Measurements from ENCODE around the gene HTR2B. TPM values are rescaled to one million over a fixed set of nuclear protein-coding genes. Genes with fewer than 3 reads are reported as not detected.

Gene HTR2B
- total and polyA plus RNA-seq, 2 of the 13 experiments (the other 11 are each of a cell fraction or from before 2014, with no cell fraction given), result 0.08 TPM; not detected in 1

DNA sequence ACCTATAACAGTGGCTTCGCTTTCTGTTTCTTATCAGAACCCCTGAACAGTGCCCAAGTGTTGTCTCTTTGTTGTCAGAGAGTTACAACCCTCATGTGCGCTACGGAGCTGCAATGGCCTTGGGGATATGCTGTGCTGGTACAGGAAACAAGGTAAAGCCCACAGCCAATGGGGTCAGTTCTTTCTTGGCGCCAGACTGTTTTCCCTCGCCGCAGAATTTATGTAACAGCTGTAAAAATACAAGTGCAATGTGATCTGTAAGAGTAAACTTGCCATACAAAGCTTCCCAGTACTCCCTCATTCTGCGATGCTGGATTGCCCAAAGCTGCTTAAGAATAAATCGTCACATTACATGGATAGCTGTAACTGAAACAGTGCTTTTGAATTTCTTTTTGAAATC is 13.9 kb upstream of the HTR2B start (continued):
- TF ChIP-seq UBTF (CRISPR knock-in tag; IDR thresholded peaks at IDR 0.05), result no peak

- H2AFZ ChIP-seq (ENCODE audit: low read length), result no peak overlapping the region
- H3K4me2 ChIP-seq (ENCODE audit: low read depth, low read length), result no peak overlapping the region
- POLR2A ChIA-PET, result no interaction called here
- H3K36me3 ChIP-seq (replicated peaks in 1 of 2; ENCODE audit: control insufficient read depth in 1 of 2, insufficient read depth in 2 of 2, low read length in 2 of 2), result peaks cover 3 to 11% of the 10 kb centered on the region in 2 experiments; a peak in 4 of 5 replicates
- no peaks in the 10 kb centered on the region for H3K9me3 ChIP-seq (ENCODE audit: low read length)
- no peaks in the 10 kb centered on the region; the same call in 1 of the 2 replicates for H4K20me1 ChIP-seq (ENCODE audit: insufficient read depth, low read length)
- H3K27me3 ChIP-seq (ENCODE audit: control insufficient read depth in 1 of 2, insufficient read depth in 2 of 2, low read length in 2 of 2), result no peaks in the 10 kb centered on the region
- H3K4me1 ChIP-seq (ENCODE audit: insufficient read depth, low read length), result peaks cover 12% of the 10 kb centered on the region
- in situ Hi-C loops (cut with HindIII; ENCODE audit: extremely low pct_ligation_motif_present, low pct_unique_long_range_greater_than_20kb), result no loop called here
- no peak overlapping the region for H3K4me3 ChIP-seq (replicated peaks in 1 of 3; ENCODE audit: insufficient read depth in 1 of 3, low read depth in 2 of 3, low read length in 3 of 3)
- DNase-seq (ENCODE audit: low spot score) (no peak), ATAC-seq (no peak), FAIRE-seq (no peak)
- 95% methylated on average over 1 of the region's 1 CpG for WGBS (ENCODE audit: low lambda C conversion rate)
- intact Hi-C loops (cut with micrococcal nuclease; ENCODE audit: unreplicated experiment), result no loop called here
- CTCF ChIA-PET (ENCODE audit: low intra/inter-chr PET ratio, low total read pairs), result no interaction called here
- no peak overlapping the region for H3K9ac ChIP-seq (ENCODE audit: insufficient read depth, low read depth, low read length)
- no TSS peak for BruUV-seq (replicated peaks)
- H3K79me2 ChIP-seq (ENCODE audit: insufficient read depth, low read length), result no peaks in the 10 kb centered on the region
- H3K27ac ChIP-seq (ENCODE audit: extremely low read length, insufficient read depth, low read length), result no peak overlapping the region
- TF ChIP-seq RXRA (CRISPR knock-in tag; IDR thresholded peaks at IDR 0.05) (no peak), CEBPB (IDR thresholded peaks at IDR 0.05; ENCODE audit: borderline replicate concordance, low read depth, low read length) (no peak), HNRNPH1 (optimal IDR thresholded peaks at IDR 0.05; ENCODE audit: low read depth, low read length) (no peak), ZNF572 (CRISPR knock-in tag; IDR thresholded peaks at IDR 0.05) (no peak), TBX3 (IDR thresholded peaks at IDR 0.05; ENCODE audit: borderline replicate concordance) (no peak), ZNF614 (CRISPR knock-in tag; IDR thresholded peaks at IDR 0.05; ENCODE audit: borderline replicate concordance) (no peak), ZNF646 (CRISPR knock-in tag; IDR thresholded peaks at IDR 0.05) (no peak), MYNN (CRISPR knock-in tag; IDR thresholded peaks at IDR 0.05; ENCODE audit: low read depth) (no peak), HIVEP1 (CRISPR knock-in tag; IDR thresholded peaks at IDR 0.05) (no peak), YY1 (IDR thresholded peaks at IDR 0.05; ENCODE audit: insufficient read depth, insufficient replicate concordance, low read depth, low read length) (no peak), ZNF761 (CRISPR knock-in tag; conservative IDR thresholded peaks at IDR 0.05) (no peak)
Measured at GRCh38 chr2:231134910-231135655, 10.2 kb upstream of the HTR2B start.

Measured in HepG2 (cell line).